ENCODE data around the gene RETSAT.
"Not testable (repeated sequence)": the region's sequence is repeated elsewhere in the genome, so short reads cannot be mapped to it uniquely, and the experiment has no call there.

RETSAT gene

DNA sequence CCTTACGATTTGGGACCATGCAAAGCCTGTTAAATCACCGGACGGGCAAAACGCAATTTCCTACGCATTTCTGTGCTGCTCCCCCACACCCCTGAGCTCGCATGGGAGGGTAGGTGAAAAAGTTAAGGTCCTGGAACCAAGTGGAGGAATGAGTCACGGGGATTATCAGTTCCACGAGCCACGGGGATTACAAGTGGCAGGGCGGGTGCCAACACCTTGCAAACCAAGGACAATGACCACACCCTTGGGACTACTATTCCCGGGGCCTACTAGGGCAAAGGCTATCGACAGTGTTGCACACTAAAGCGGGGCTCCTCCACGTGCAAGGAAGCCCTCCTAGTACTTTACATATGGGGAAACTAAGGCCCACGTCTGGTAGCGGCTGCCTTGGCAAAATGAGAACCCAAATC is 447 bp downstream of the RETSAT start:
- Histone ChIP-seq H3K27me3 (ENCODE audit: control insufficient read depth, low read length) (no peaks in the 10 kb centered on the region), H3K4me3 (ENCODE audit: low read length) (peak overlapping the region; percentile 91), H4K20me1 (ENCODE audit: control insufficient read depth, insufficient read depth, low read depth, low read length) (no peaks in the 10 kb centered on the region), H3F3A (ENCODE audit: control insufficient read depth, insufficient read depth) (no peaks in the 10 kb centered on the region), H3K9me2 (replicated peaks; ENCODE audit: control insufficient read depth, low read length) (no peaks in the 10 kb centered on the region), H3K4me2 (ENCODE audit: low read length) (peak overlapping the region; percentile 96), H3K27ac (ENCODE audit: low read depth, low read length) (peak overlapping the region; percentile 24; the same call in 1 of the 2 replicates), H3K79me2 (ENCODE audit: control insufficient read depth, low read length) (peaks cover 34% of the 10 kb centered on the region), H3K4me1 (ENCODE audit: control insufficient read depth, low read length) (peaks cover 19% of the 10 kb centered on the region), H3K9me3 (ENCODE audit: control insufficient read depth, insufficient read depth, low read length) (no peaks in the 10 kb centered on the region), H3K36me3 (ENCODE audit: control insufficient read depth, low read length) (peaks cover 49% of the 10 kb centered on the region)
- TF ChIP-seq, protein P1, sequence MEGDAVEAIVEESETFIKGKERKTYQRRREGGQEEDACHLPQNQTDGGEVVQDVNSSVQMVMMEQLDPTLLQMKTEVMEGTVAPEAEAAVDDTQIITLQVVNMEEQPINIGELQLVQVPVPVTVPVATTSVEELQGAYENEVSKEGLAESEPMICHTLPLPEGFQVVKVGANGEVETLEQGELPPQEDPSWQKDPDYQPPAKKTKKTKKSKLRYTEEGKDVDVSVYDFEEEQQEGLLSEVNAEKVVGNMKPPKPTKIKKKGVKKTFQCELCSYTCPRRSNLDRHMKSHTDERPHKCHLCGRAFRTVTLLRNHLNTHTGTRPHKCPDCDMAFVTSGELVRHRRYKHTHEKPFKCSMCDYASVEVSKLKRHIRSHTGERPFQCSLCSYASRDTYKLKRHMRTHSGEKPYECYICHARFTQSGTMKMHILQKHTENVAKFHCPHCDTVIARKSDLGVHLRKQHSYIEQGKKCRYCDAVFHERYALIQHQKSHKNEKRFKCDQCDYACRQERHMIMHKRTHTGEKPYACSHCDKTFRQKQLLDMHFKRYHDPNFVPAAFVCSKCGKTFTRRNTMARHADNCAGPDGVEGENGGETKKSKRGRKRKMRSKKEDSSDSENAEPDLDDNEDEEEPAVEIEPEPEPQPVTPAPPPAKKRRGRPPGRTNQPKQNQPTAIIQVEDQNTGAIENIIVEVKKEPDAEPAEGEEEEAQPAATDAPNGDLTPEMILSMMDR (IDR thresholded peaks at IDR 0.05; ENCODE audit: low read depth, low read length, poor library complexity, severe bottlenecking) = no peak
- TF ChIP-seq EZH2phosphoT487 (IDR thresholded peaks at IDR 0.05; ENCODE audit: borderline replicate concordance, low read length) = no peak

DNA sequence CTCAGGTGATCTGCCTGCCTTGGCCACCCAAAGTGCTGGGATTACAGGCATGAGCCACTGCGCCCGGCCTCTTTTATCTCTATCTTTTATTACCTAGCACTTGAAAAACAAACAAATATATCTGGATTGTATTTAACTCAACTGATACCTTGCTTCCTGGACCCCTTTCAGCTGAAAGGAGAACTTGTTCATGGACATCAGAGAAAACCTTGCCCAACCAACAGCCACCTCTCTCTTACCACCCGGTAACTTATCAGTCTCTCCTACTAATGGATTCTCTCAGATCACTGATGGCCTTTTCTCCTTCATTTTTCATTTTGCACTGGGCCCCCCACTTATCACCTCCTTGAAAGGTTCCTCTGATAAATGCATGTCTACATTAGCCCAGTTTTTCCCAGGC is 6.7 kb downstream of the RETSAT start:
- H3K79me2 ChIP-seq (ENCODE audit: control insufficient read depth, low read length) = peaks cover 2% of the 10 kb centered on the region
- no peaks in the 10 kb centered on the region for H3K4me1 ChIP-seq (ENCODE audit: control insufficient read depth, low read length)
- H3K4me3 ChIP-seq (ENCODE audit: low read length) = no peak overlapping the region
- no peaks in the 10 kb centered on the region for H3K27me3 ChIP-seq (ENCODE audit: control insufficient read depth, low read length)
- peaks cover 31% of the 10 kb centered on the region for H3K36me3 ChIP-seq (ENCODE audit: control insufficient read depth, low read length)
- H3K9me3 ChIP-seq (ENCODE audit: control insufficient read depth, insufficient read depth, low read length) = no peaks in the 10 kb centered on the region
- no peak overlapping the region for H3K27ac ChIP-seq (ENCODE audit: low read depth, low read length)
- no peaks in the 10 kb centered on the region for H3F3A ChIP-seq (ENCODE audit: control insufficient read depth, insufficient read depth)
- no peaks in the 10 kb centered on the region for H3K9me2 ChIP-seq (replicated peaks; ENCODE audit: control insufficient read depth, low read length)
- H3K4me2 ChIP-seq (ENCODE audit: low read length) = no peak overlapping the region
- TF ChIP-seq, protein P1 (IDR thresholded peaks at IDR 0.05; ENCODE audit: low read depth, low read length, poor library complexity, severe bottlenecking) = no peak
- TF ChIP-seq EZH2phosphoT487 (IDR thresholded peaks at IDR 0.05; ENCODE audit: borderline replicate concordance, low read length) = no peak
- H4K20me1 ChIP-seq (ENCODE audit: control insufficient read depth, insufficient read depth, low read depth, low read length) = no peaks in the 10 kb centered on the region

DNA sequence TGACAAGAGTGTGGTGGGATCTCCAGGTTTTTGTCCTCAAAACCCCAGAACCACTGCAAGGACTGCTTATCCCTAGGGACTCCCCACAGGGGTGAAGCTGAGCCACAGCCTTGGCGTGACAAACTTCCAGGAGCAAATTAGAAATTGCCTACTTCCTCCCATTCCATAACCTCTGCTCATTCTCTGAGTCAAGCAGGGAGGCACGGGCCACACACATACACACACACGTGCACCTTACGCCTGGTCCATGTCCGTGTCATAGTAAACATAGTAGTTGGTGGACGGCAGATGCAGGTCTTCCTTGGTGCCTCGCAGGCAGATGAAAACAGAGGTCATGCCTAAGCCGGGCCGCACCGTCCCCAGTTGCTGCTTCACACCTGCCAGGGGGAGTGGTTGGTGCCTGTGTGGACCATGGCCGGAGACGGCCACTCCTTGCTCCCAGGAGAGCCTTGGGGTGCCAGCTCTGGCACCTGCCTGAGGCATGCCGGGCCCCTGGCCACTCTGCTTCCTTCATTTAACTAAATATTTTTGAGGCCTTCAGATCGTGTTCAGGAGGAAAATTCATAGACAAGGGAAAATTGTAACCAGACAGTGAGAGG is 9.9 kb downstream of the RETSAT start:
- no peaks in the 10 kb centered on the region for H3K4me1 ChIP-seq (ENCODE audit: control insufficient read depth, low read length)
- no peak overlapping the region for H3K4me2 ChIP-seq (ENCODE audit: low read length)
- H3K27ac ChIP-seq (ENCODE audit: low read depth, low read length) = no peak overlapping the region
- H3K36me3 ChIP-seq (ENCODE audit: control insufficient read depth, low read length) = peaks cover 8% of the 10 kb centered on the region
- no peaks in the 10 kb centered on the region for H3F3A ChIP-seq (ENCODE audit: control insufficient read depth, insufficient read depth)
- no peak overlapping the region for H3K4me3 ChIP-seq (ENCODE audit: low read length)
- H4K20me1 ChIP-seq (ENCODE audit: control insufficient read depth, insufficient read depth, low read depth, low read length) = no peaks in the 10 kb centered on the region
- no peaks in the 10 kb centered on the region for H3K9me2 ChIP-seq (replicated peaks; ENCODE audit: control insufficient read depth, low read length)
- H3K27me3 ChIP-seq (ENCODE audit: control insufficient read depth, low read length) = no peaks in the 10 kb centered on the region
- no peaks in the 10 kb centered on the region for H3K9me3 ChIP-seq (ENCODE audit: control insufficient read depth, insufficient read depth, low read length)
- TF ChIP-seq, protein P1 (IDR thresholded peaks at IDR 0.05; ENCODE audit: low read depth, low read length, poor library complexity, severe bottlenecking) = no peak
- no peak for TF ChIP-seq EZH2phosphoT487 (IDR thresholded peaks at IDR 0.05; ENCODE audit: borderline replicate concordance, low read length)
- no peaks in the 10 kb centered on the region for H3K79me2 ChIP-seq (ENCODE audit: control insufficient read depth, low read length)

DNA sequence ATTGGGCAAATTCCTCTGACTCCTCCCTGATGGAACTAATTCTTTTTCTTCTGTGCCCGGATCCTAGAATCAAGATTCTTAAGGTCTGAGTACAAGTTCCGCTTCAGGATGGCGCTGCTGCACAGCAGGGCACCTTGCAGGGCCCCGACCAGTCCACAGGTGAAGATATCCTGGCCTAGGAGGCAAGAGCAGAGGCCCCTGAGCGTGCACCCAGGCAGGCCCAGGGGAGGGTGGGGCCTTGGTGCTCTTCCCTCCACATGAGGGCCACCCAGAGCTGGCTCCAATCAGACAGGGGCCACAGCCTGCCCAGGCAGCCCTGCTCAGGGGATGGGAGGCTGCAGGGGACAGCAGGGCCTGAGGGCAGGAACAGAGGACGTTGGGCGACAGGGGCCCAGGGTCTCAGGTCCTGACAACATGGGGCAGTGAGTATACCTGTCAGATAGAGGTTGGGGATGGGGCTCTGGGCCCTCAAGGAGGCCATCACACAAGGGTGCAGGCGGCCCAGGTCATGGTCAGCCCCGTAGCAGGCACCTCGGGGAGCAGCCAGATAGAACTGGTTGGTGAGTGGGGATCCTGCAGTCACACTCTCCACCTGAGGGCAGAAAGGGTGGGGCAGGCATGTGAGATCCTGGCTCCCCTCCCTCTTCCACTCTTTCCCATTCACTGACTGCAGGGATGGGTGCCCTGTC is 11.0 kb downstream of the RETSAT start:
- not testable (repeated sequence) for H3K9me2 ChIP-seq (replicated peaks; ENCODE audit: control insufficient read depth, low read length); H3K4me1 ChIP-seq (ENCODE audit: control insufficient read depth, low read length); H3K27me3 ChIP-seq (ENCODE audit: control insufficient read depth, low read length); H3K27ac ChIP-seq (ENCODE audit: low read depth, low read length); H3K9me3 ChIP-seq (ENCODE audit: control insufficient read depth, insufficient read depth, low read length); H3K36me3 ChIP-seq (ENCODE audit: control insufficient read depth, low read length); H3F3A ChIP-seq (ENCODE audit: control insufficient read depth, insufficient read depth); H4K20me1 ChIP-seq (ENCODE audit: control insufficient read depth, insufficient read depth, low read depth, low read length); H3K4me3 ChIP-seq (ENCODE audit: low read length); H3K4me2 ChIP-seq (ENCODE audit: low read length); H3K79me2 ChIP-seq (ENCODE audit: control insufficient read depth, low read length)
